DOHH2 (cell line): Measurements from ENCODE around the gene TTC39B.

Experiments
- H3F3A ChIP-seq: fragments of 200-600 bp; sonication (generic), shearing (Covaris generic); 2 replicates; pipeline ENCODE4 v1.6.0; 2016; ENCODE audit warnings: antibody characterized with exemption, mild to moderate bottlenecking; ENCODE audit not compliant: control insufficient read depth, insufficient read depth
- H3K27ac ChIP-seq: fragments of 200-600 bp; sonication (generic); 2 replicates; pipeline ENCODE4 v1.5.1; 2014; ENCODE audit warnings: low read depth, mild to moderate bottlenecking, low read length, moderate library complexity
- H3K27me3 ChIP-seq: fragments of 200-600 bp; sonication (generic); 2 replicates; pipeline ENCODE4 v1.6.1; 2014; ENCODE audit warnings: mild to moderate bottlenecking, low read length, mixed read lengths; ENCODE audit not compliant: control insufficient read depth
- H3K36me3 ChIP-seq: fragments of 200-600 bp; sonication (generic); 2 replicates; pipeline ENCODE4 v1.6.1; 2014; ENCODE audit warnings: mild to moderate bottlenecking, low read length, moderate library complexity, mixed read lengths; ENCODE audit not compliant: control insufficient read depth
- H3K4me1 ChIP-seq: fragments of 200-600 bp; sonication (generic); 2 replicates; pipeline ENCODE4 v1.6.1; 2014; ENCODE audit warnings: mild to moderate bottlenecking, low read length, mixed read lengths; ENCODE audit not compliant: control insufficient read depth
- H3K4me2 ChIP-seq: fragments of 200-600 bp; sonication (generic); 2 replicates; pipeline ENCODE4 v1.6.0; 2014; ENCODE audit warnings: mild to moderate bottlenecking, low read length, moderate library complexity
- H3K4me3 ChIP-seq: fragments of 200-600 bp; sonication (generic); 2 replicates; pipeline ENCODE4 v1.5.1; 2014; ENCODE audit warnings: mild to moderate bottlenecking, low read length, mixed read lengths
- H3K79me2 ChIP-seq: fragments of 200-600 bp; sonication (generic); 2 replicates; pipeline ENCODE4 v1.6.1; 2014; ENCODE audit warnings: mild to moderate bottlenecking, low read length, mixed read lengths; ENCODE audit not compliant: control insufficient read depth
- H3K9me2 ChIP-seq: fragments of 200-600 bp; sonication (generic); replicated peaks from 2 replicates; pipeline ENCODE4 v1.6.1; 2014; ENCODE audit warnings: mild to moderate bottlenecking, low read length, mixed read lengths; ENCODE audit not compliant: control insufficient read depth
- H3K9me3 ChIP-seq: fragments of 200-600 bp; sonication (generic); 2 replicates; pipeline ENCODE4 v1.6.1; 2014; ENCODE audit warnings: antibody characterized with exemption, low read length, mixed read lengths; ENCODE audit not compliant: control insufficient read depth, insufficient read depth
- H4K20me1 ChIP-seq: fragments of 200-600 bp; sonication (generic); 2 replicates; pipeline ENCODE4 v1.6.0; 2014; ENCODE audit warnings: low read depth, mild to moderate bottlenecking, antibody characterized with exemption, low read length, moderate library complexity; ENCODE audit not compliant: control insufficient read depth, insufficient read depth
- EZH2phosphoT487 ChIP-seq: fragments of 200-600 bp; sonication (generic); IDR thresholded peaks from 2 replicates; pipeline ENCODE4 v1.6.1; 2017; ENCODE audit warnings: borderline replicate concordance, mild to moderate bottlenecking, antibody characterized with exemption, low read length, moderate library complexity, mixed read lengths
- TF ChIP-seq, protein P1 (sequence below): fragments of 200-600 bp; sonication (generic); IDR thresholded peaks from one replicate; pipeline ENCODE4 v1.5.1; 2014; ENCODE audit warnings: antibody characterized with exemption, mild to moderate bottlenecking, low read depth, low read length; ENCODE audit not compliant: poor library complexity, severe bottlenecking

Gene TTC39B

DNA sequence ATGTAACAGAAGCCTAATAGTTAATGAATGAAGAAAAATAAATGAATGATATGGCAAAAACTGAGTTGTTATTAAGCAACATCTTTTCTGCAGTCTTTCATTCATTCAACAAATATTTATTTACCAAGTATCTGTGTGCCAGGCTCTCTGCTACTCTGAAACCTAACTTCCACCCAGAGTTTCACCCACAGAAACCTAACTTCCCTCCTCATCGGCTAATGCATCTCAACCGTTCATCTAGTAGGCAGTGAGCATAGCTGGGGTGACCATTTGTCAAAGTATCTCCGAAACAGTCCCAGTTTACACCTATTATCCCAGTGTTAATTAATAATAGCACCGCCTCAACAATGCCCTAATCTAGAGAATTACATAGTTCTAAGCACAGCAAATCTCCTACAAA is 1.5 kb downstream of the TTC39B start:
- no peak for TF ChIP-seq EZH2phosphoT487
- TF ChIP-seq, protein P1, sequence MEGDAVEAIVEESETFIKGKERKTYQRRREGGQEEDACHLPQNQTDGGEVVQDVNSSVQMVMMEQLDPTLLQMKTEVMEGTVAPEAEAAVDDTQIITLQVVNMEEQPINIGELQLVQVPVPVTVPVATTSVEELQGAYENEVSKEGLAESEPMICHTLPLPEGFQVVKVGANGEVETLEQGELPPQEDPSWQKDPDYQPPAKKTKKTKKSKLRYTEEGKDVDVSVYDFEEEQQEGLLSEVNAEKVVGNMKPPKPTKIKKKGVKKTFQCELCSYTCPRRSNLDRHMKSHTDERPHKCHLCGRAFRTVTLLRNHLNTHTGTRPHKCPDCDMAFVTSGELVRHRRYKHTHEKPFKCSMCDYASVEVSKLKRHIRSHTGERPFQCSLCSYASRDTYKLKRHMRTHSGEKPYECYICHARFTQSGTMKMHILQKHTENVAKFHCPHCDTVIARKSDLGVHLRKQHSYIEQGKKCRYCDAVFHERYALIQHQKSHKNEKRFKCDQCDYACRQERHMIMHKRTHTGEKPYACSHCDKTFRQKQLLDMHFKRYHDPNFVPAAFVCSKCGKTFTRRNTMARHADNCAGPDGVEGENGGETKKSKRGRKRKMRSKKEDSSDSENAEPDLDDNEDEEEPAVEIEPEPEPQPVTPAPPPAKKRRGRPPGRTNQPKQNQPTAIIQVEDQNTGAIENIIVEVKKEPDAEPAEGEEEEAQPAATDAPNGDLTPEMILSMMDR, result no peak
- H3K9me2 ChIP-seq, result no peaks in the 10 kb centered on the region
- no peaks in the 10 kb centered on the region for H4K20me1 ChIP-seq
- H3K4me1 ChIP-seq, result peaks cover 12% of the 10 kb centered on the region
- peaks cover 28% of the 10 kb centered on the region for H3K27me3 ChIP-seq
- no peak overlapping the region for H3K4me2 ChIP-seq
- H3K4me3 ChIP-seq, result no peak overlapping the region
- H3K36me3 ChIP-seq, result no peaks in the 10 kb centered on the region
- H3F3A ChIP-seq, result no peaks in the 10 kb centered on the region
- no peaks in the 10 kb centered on the region for H3K79me2 ChIP-seq
- no peak overlapping the region for H3K27ac ChIP-seq
- H3K9me3 ChIP-seq, result no peaks in the 10 kb centered on the region

DNA sequence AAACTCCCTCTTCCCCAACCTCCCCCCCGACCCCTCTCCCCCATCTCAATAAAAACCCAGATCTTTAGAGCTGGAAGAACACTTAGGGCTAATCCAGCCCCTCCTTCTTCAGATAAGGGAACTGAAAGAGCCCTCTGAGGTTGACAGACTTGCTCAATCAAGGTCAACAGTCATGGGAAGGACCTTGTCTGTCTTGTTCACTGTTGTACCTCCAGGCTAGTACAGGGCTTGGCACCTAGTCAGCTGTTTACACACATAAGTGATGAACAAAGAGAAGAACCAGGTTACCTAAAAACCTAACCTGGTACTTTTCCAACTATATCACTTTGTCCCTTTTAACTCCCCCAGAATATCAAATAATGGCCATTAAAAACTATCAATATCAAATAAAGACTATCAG is 2.4 kb downstream of the TTC39B start:
- Histone ChIP-seq H3K36me3 (no peaks in the 10 kb centered on the region), H4K20me1 (no peaks in the 10 kb centered on the region), H3F3A (no peaks in the 10 kb centered on the region), H3K27ac (no peak overlapping the region), H3K4me2 (no peak overlapping the region), H3K4me1 (peaks cover 12% of the 10 kb centered on the region), H3K9me3 (no peaks in the 10 kb centered on the region), H3K79me2 (no peaks in the 10 kb centered on the region), H3K4me3 (no peak overlapping the region), H3K27me3 (peaks cover 28% of the 10 kb centered on the region), H3K9me2 (no peaks in the 10 kb centered on the region)
- TF ChIP-seq, protein P1, result no peak
- no peak for TF ChIP-seq EZH2phosphoT487

DNA sequence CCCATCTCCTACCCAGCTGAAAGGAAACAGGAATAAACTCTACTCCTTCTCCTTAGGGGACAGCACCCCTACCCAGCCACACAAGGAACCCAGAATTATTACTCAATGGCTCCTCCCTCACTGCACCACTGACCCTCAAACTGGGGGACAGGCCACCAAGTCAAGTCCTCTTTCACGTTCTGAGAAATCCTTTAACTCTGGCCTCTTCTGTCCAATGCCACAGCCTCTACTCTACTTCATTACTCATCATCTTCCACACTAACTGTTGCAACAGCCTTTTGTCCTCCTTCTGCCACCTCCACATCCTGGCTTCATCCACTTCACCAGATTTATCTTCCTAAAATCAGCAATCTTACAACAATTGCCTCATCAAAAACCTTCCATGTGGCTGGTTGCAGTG is 6.8 kb downstream of the TTC39B start:
- Histone ChIP-seq H3K27ac (no peak overlapping the region), H3F3A (no peaks in the 10 kb centered on the region), H3K4me3 (no peak overlapping the region), H3K36me3 (no peaks in the 10 kb centered on the region), H3K4me2 (no peak overlapping the region), H3K79me2 (no peaks in the 10 kb centered on the region), H4K20me1 (no peaks in the 10 kb centered on the region), H3K27me3 (peaks cover 10% of the 10 kb centered on the region), H3K9me3 (no peaks in the 10 kb centered on the region), H3K4me1 (peaks cover 10% of the 10 kb centered on the region), H3K9me2 (no peaks in the 10 kb centered on the region)
- TF ChIP-seq, protein P1, result no peak
- no peak for TF ChIP-seq EZH2phosphoT487
